DOHH2 (cell line): ENCODE measurements around the gene ANKRD33B.

ENCODE experiments used
- H3F3A ChIP-seq: fragments of 200-600 bp; sonication (generic), shearing (Covaris generic); 2 replicates; pipeline ENCODE4 v1.6.0; 2016; ENCODE audit warnings: antibody characterized with exemption, mild to moderate bottlenecking; ENCODE audit not compliant: control insufficient read depth, insufficient read depth
- H3K27ac ChIP-seq: fragments of 200-600 bp; sonication (generic); 2 replicates; pipeline ENCODE4 v1.5.1; 2014; ENCODE audit warnings: low read depth, mild to moderate bottlenecking, low read length, moderate library complexity
- H3K27me3 ChIP-seq: fragments of 200-600 bp; sonication (generic); 2 replicates; pipeline ENCODE4 v1.6.1; 2014; ENCODE audit warnings: mild to moderate bottlenecking, low read length, mixed read lengths; ENCODE audit not compliant: control insufficient read depth
- H3K36me3 ChIP-seq: fragments of 200-600 bp; sonication (generic); 2 replicates; pipeline ENCODE4 v1.6.1; 2014; ENCODE audit warnings: mild to moderate bottlenecking, low read length, moderate library complexity, mixed read lengths; ENCODE audit not compliant: control insufficient read depth
- H3K4me1 ChIP-seq: fragments of 200-600 bp; sonication (generic); 2 replicates; pipeline ENCODE4 v1.6.1; 2014; ENCODE audit warnings: mild to moderate bottlenecking, low read length, mixed read lengths; ENCODE audit not compliant: control insufficient read depth
- H3K4me2 ChIP-seq: fragments of 200-600 bp; sonication (generic); 2 replicates; pipeline ENCODE4 v1.6.0; 2014; ENCODE audit warnings: mild to moderate bottlenecking, low read length, moderate library complexity
- H3K4me3 ChIP-seq: fragments of 200-600 bp; sonication (generic); 2 replicates; pipeline ENCODE4 v1.5.1; 2014; ENCODE audit warnings: mild to moderate bottlenecking, low read length, mixed read lengths
- H3K79me2 ChIP-seq: fragments of 200-600 bp; sonication (generic); 2 replicates; pipeline ENCODE4 v1.6.1; 2014; ENCODE audit warnings: mild to moderate bottlenecking, low read length, mixed read lengths; ENCODE audit not compliant: control insufficient read depth
- H3K9me2 ChIP-seq: fragments of 200-600 bp; sonication (generic); replicated peaks from 2 replicates; pipeline ENCODE4 v1.6.1; 2014; ENCODE audit warnings: mild to moderate bottlenecking, low read length, mixed read lengths; ENCODE audit not compliant: control insufficient read depth
- H3K9me3 ChIP-seq: fragments of 200-600 bp; sonication (generic); 2 replicates; pipeline ENCODE4 v1.6.1; 2014; ENCODE audit warnings: antibody characterized with exemption, low read length, mixed read lengths; ENCODE audit not compliant: control insufficient read depth, insufficient read depth
- H4K20me1 ChIP-seq: fragments of 200-600 bp; sonication (generic); 2 replicates; pipeline ENCODE4 v1.6.0; 2014; ENCODE audit warnings: low read depth, mild to moderate bottlenecking, antibody characterized with exemption, low read length, moderate library complexity; ENCODE audit not compliant: control insufficient read depth, insufficient read depth
- CTCF ChIP-seq: fragments of 200-600 bp; sonication (generic); IDR thresholded peaks from one replicate; pipeline ENCODE4 v1.5.1; 2014; ENCODE audit warnings: antibody characterized with exemption, mild to moderate bottlenecking, low read depth, low read length; ENCODE audit not compliant: poor library complexity, severe bottlenecking
- EZH2phosphoT487 ChIP-seq: fragments of 200-600 bp; sonication (generic); IDR thresholded peaks from 2 replicates; pipeline ENCODE4 v1.6.1; 2017; ENCODE audit warnings: borderline replicate concordance, mild to moderate bottlenecking, antibody characterized with exemption, low read length, moderate library complexity, mixed read lengths

Gene ANKRD33B

DNA sequence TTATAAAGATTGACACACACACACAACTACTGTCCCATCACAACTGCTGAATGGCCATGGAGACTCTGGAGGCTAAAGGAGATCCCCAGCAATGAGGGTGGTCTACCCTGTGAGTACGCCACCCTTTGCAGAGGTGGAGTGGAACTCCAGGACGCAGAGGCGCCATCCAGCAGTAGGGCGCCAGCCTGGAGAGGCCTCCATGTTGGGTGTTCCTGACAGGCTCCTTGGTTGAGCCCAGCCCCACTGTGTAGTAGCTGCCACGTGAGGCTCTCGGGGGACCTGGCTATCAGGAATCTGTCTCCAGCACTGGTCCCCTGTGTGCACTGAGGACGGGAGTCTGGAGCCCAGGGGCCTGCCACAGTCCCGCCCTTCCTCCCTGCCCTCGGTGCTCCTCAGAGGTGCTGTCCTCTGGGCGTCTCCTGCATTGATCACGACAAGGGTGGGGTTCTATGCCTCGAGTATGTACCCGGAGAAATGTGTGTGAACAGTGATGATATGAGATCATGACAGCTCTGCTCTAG, 124.8 kb downstream of the ANKRD33B start:
- Histone ChIP-seq H3K9me3 (no peaks in the 10 kb centered on the region), H3K36me3 (peaks cover 3% of the 10 kb centered on the region; the same call in 1 of the 2 replicates), H3K27ac (no peak overlapping the region), H3K4me3 (no peak overlapping the region), H3K4me2 (no peak overlapping the region), H3K4me1 (no peaks in the 10 kb centered on the region), H3K79me2 (no peaks in the 10 kb centered on the region), H4K20me1 (no peaks in the 10 kb centered on the region), H3F3A (no peaks in the 10 kb centered on the region), H3K27me3 (no peaks in the 10 kb centered on the region), H3K9me2 (no peaks in the 10 kb centered on the region)
- no peak for TF ChIP-seq EZH2phosphoT487
- TF ChIP-seq CTCF = no peak

GRCh38 chr5:10689391-10690081, 125.7 kb downstream of the ANKRD33B start:
- H3K27ac ChIP-seq = no peak overlapping the region

DNA sequence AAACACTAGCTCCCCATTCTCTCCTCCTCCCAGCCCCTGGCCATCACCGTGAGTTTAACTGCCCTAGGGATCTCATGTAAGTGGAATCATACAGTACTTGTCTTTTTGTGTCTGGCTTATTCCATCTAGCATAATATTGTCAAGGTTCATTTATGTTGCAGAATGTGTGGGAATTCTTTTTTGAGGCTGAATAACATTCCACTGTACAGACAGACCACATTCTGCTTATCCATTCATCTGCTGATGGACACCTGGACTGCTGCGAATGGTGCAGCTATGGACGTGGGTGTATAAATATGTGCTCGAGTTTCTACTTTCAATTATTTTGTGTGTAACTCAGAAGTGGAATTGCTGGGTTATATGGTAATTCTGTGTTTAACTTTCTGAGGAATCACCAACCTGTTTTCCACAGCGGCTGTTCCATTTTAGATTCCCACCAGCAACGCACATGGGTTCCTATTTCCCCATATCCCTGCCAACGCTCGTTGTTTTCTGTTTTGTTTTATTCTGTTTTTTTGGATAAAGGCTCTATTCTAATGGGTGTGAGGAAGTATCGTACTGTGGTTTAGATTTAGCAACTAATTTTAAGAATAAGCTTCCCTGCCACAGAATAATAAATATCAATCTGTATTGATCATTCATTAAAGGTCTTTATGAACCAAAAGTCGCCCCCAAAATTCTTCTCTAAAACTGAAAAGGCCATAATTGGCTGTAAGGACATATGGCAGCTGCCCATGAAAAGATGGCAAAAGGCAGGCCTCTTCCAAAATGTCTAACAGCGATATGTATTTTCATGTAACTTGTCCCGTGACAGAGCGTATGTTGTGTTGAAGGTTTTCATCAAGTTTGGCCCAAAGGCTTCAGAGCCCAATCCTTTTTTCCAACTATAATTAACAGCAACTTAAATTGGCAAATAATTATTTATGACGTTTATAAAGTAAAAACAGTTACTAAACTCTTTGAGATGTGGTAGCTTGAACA, 126.9 kb downstream of the ANKRD33B start:
- no peaks in the 10 kb centered on the region for H3K27me3 ChIP-seq
- peaks cover 9% of the 10 kb centered on the region; the same call in 1 of the 2 replicates for H3K79me2 ChIP-seq
- H3F3A ChIP-seq = no peaks in the 10 kb centered on the region
- no peaks in the 10 kb centered on the region for H4K20me1 ChIP-seq
- H3K4me3 ChIP-seq = no peak overlapping the region
- H3K4me1 ChIP-seq = peaks cover 12% of the 10 kb centered on the region
- no peak overlapping the region for H3K27ac ChIP-seq
- H3K4me2 ChIP-seq = no peak overlapping the region
- no peaks in the 10 kb centered on the region for H3K9me3 ChIP-seq
- H3K9me2 ChIP-seq = no peaks in the 10 kb centered on the region
- no peak for TF ChIP-seq EZH2phosphoT487
- no peaks in the 10 kb centered on the region for H3K36me3 ChIP-seq

More at GRCh38 chr5:10689391-10690081, 125.7 kb downstream of the ANKRD33B start:
- Histone ChIP-seq H3K9me3 (no peaks in the 10 kb centered on the region), H3F3A (no peaks in the 10 kb centered on the region), H3K27me3 (no peaks in the 10 kb centered on the region), H3K4me1 (no peaks in the 10 kb centered on the region), H3K4me2 (no peak overlapping the region), H3K9me2 (no peaks in the 10 kb centered on the region), H3K4me3 (no peak overlapping the region), H4K20me1 (no peaks in the 10 kb centered on the region), H3K36me3 (peaks cover 3% of the 10 kb centered on the region; the same call in 1 of the 2 replicates), H3K79me2 (peaks cover 1% of the 10 kb centered on the region; the same call in 1 of the 2 replicates)
- TF ChIP-seq EZH2phosphoT487 = no peak
- TF ChIP-seq CTCF = peak; percentile 74
